H4 (cell line): ENCODE data around the gene DSCAM. TPM values are rescaled to one million over a fixed set of nuclear protein-coding genes. Genes with fewer than 3 reads are reported as not detected.
A peak's percentile ranks its signal among the peaks of the same experiment; 100 is the strongest.

Experiments used
- DNase-seq: peaks from one replicate; pipeline ENCODE4 v3.0.0-alpha.2; 2015; ENCODE audit warnings: low spot score
- total RNA-seq: library from RNA; depleted of rRNA; stranded (reverse); fragments of >200 nt; shearing (Covaris generic); gene quantifications from 2 replicates; pipeline ENCODE4 v1.2.3, GENCODE V29; 2014

DSCAM gene
- total RNA-seq, 1 experiment from 2014 or later = 0.02 TPM

DNA sequence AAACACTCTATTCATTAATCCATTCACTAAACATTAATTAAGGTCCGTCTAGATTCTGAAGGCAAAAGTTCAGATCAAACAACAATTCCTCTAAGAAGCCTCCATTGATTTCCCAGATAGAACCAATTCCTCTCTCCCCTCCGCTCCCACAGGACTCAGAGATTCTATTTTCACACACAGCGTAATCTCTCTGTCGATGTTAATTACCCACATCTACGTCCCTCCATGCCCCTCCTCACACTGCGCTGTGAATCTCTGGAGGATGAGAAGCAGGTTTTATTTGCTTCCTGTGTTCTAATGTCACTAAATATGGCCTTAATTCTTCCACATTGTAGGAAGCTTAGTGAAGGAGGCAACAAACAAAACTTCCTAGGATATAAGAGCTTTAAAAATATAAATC, 306.7 kb downstream of the DSCAM start:
- DNase-seq = no peak

DNA sequence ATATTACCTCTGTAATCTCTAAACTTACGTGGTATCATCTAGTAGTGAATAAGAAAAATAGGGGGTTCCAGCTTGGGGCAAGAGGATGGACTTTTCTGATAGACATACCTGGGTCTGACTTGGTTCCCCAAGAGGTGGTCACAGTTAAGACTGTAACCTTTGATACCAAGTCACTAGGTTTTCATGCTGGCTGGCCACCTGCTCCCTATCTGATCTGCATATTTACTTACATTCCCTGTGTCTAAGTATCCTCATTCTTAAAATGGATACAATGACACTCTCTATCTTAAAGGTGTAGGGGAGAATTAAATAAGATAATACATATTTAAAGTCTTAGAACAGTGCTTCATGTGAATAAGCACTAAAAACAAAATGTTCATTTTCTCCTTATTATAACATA, 312.1 kb downstream of the DSCAM start:
- DNase-seq = no peak

DNA sequence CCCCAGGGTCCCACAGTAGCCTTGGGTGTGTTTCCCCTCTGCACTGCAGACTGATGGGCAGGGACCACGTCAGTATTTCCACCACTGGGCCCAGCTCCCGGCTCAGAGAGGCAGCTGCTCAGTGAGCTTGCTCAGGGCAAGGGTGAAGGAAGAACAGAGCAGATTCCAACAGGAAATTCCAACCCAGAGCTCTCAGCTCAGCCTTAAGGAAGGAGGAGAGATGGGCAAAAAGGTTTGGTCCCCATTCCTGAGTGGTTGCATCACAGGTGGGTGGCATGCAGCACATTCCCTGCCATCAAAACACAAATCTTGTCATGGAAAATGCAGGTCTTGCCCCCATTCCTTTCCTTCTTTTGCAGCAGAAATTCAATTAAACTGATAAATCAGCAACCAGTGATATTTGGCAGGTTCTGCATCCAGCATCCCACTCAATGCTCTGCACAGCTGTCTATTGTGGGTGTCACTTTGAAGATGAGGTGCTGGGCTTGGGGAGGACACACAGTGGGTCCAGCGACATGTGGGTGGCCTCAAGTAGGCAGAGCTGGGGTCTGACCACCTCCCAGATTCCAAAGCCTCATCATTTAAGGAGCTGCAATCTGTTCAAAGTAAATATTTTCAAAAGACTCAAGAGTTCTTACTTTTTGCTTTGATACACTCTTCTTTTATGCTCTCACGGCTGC, 315.4 kb downstream of the DSCAM start:
- DNase-seq = no peak

DNA sequence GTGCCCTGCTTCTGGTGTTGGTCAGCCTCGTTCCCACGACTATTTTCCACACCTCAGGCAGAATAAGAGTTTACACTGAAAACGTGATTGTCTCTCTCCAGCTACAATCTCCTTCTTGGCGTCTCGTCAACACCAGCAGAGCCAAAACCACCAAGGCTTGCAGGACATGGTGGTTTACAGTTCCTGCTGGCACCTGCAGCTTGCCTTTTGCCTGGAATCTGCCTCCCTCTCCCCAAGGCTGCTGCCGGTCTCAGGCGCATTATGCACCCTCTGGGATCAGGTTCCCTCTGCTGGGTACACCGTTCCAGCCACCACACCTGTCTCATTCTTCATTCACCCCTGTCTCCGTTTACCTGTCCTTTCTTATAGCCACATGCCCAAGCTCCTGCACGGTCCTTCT, 315.9 kb downstream of the DSCAM start:
- DNase-seq = no peak

DNA sequence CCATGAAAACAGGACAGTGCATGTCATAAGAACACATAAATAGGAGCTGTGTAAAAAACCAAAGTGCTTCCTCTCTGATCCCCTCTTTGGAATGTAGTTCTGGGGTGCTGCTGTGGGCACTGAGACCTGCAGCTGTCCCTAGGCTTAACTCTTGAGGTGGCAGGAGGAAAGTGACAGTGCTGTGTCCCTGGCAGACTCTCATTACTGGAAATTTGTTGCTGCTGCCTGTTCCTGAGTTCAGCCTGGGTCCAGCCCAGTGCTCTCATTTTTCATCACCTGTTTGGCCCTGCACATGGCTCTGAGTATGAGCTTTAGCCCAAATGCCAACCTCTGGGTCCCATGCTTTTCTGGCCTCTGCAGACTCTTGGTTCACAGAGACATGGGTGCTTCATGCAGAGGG, 329.3 kb downstream of the DSCAM start:
- DNase-seq = no peak

DNA sequence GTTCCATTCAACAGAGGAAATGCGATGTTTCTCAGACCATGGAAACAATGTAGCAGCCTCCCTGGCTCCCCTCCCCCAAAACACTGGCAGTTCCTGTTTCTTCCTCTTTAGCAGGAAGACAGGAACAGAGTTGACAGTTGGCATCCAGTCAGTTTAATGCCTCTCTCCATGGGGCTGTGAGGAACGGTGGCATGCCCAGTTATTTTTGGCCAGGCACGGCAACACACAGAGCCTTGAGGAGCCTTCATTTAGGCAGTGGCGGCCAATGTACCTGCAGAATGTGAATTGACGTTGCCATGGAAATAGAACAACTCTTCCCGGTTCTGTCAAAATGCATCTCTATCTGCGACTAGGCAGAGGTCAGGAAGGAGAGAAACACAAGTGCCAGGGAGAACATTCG, 330.6 kb downstream of the DSCAM start:
- no peak for DNase-seq

DNA sequence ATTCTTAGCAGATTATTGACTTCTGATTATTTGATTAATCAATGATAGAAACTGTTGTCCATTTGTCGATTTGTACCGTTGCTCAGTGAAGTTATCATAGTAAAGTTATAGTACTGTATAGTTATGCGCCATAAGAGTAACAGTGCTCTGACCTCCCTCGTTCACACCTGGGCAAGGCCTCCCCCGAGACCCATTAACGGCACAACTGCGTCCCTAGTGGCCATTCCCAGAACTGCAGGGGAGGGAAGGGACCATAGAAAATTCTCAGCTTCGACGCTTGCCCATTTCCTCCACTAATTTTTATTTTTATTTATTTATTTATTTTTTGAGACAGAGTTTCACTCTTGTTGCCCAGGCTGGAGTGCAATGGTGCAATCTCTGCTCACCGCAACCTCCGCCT, 334.4 kb downstream of the DSCAM start:
- no peak for DNase-seq

DNA sequence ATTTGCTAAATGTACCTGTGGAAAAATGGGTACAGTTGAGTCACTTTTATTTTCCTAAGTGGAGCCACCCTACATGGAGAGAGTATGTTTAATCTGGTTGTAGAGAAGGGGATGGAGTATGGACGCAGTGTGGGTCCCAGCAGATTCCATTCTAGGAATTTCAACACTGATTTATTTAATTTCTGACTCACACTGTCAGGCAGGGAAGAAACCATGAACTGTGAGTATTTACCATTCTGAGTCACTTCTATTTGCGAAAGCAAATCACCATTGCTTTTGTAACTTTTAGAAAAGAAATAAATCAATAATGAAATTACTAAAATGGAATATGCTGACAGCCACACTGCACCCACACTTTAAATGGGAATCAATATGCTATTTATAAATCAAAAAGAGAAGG, 339.0 kb downstream of the DSCAM start:
- peak; percentile 11 for DNase-seq

DNA sequence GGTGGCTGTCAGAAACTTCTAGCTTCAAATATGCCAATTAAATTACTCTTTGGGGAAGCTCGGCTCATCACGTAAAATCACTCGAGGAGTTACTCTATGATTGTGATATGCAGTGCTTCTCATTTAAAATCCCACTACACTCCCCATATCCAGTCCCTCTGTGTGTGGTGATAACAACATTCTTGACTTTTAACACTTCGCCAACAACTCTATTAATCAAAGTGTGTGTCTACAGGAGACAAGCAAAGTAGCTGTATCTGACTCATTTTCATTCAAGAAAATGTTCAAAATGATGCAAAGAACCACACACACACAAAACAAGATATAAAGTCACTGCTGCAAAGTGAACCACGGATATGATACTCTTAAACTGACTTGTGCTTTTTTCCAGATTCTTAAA, 341.3 kb downstream of the DSCAM start:
- no peak for DNase-seq

DNA sequence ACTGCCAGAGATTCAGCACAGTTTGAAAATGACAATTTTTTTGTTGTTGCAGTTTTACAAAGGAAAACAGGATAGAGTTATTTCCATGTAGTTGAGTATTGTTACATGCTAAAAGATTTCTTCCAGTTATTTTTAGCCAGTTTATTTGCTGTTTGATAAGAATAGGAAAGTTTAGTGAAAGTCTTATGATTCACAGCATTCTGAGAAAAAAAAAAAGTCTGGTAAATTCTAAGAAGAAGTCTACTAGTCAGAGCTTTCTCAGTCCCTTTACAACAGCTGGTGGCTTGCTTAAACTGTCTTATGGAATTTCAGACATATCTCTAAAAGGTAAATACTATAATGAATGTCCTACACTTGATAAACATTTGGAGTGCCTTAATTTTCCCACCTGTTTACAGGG, 341.7 kb downstream of the DSCAM start:
- DNase-seq = no peak

DNA sequence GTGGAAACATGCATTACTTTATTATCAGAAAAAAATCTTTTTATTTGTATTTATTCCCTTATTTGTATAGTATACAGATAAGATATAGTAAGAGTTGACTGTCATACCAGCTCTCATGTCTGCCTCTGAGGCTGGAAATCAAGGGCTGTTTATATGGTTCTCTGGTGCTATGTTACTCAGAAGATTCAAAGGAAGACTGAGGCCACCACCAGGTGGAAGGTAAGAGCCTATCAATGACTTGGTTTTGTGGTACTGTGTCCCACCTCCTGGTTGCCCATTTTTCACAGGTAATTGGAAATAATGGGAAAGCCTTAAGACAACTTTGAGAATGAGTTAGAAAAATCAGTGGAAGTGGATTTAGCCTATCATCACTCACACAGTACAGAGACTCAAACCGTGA, 342.1 kb downstream of the DSCAM start:
- DNase-seq = no peak

DNA sequence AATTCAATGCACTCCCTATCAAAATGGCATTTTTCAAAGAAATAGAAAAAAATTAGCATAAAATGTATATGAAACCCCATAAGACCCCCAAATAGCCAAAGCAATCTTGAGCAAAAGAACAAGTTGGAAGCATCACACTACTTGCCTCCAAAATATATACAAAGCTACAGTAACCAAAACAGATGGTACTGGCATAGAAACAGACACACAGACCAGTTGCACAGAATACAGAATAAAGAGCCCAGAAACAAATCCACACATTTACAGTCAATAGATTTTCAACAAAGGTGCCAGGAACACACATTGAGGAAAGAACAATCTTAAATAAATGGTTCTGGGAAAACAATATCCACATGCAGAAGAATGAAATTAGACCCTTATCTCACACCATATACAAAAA, 350.8 kb downstream of the DSCAM start:
- no peak for DNase-seq

DNA sequence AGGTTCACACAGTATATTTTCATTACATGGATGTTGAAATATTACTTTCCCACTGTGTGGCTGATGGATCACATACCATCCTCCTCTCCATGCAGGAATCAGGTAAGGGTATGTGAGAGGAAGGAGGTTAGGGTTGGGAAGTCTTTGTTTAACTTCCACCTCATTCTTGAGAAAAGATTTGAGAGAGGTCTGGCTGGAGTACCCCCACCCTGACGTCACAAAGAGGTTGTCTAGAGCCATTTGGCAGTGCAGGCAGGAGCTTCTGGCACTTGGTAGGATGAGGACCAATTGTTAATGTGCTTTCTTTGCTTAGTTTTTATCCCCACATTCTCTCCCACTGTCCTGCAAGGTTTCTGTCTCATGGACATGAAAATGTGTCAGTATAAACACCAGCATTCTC, 356.6 kb downstream of the DSCAM start:
- no peak for DNase-seq

DNA sequence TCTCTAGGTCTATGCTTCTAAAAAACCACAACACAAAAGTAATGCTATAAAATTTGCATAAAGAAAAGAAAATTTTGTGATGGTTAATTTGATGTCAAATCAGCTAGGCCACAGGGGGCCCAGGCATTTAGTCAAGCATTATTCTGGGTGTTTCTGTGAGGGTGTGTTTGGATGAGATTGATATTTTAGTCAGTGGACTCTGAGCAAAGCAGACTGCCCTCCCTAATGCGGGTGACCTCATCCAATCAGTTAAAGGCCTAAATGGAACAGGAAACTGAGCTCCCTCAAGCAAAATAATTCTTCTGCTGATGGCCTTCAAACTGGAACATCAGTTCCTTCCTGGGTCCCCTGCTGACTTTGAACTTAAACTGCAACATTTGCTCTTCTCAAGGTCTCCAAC, 358.0 kb downstream of the DSCAM start:
- no peak for DNase-seq

DNA sequence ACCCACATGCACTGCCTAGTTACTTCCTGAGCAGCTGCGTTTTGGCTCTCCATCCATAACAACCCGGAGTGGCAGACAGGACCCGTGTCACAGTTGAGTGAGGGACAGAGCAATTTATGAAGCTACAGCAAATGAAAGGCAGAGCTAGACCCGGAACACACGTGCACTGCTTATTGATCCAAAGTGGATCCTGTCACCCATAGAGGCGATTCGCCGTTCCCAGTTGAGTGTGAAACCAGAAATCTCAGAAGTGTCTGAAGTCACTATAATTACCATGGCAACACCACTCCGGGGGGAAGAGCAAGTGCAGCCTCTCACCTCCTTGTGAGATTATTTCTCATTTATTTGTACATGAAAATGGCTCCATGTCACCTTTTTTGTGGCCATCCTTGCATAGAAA, 365.2 kb downstream of the DSCAM start:
- DNase-seq = no peak

DNA sequence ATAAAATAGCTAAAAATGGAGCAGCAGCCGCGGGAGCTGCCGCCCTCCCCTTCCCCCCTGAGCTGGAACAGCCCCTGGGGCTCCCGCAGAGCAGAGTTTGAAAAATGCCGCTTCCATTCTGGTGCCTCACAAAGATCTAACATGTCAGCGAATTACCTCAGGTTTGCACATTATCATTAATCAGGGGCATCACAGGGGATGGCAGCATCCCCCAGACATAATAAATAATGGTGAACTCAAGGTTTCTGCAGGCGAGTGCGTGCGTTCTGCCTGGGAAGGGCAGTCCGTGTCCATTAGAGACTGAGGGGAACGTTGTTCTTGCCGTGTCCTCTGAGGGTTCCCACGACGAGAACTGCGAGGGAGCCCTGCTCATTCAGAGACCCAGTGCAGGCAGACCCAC, 372.4 kb downstream of the DSCAM start:
- no peak for DNase-seq

DNA sequence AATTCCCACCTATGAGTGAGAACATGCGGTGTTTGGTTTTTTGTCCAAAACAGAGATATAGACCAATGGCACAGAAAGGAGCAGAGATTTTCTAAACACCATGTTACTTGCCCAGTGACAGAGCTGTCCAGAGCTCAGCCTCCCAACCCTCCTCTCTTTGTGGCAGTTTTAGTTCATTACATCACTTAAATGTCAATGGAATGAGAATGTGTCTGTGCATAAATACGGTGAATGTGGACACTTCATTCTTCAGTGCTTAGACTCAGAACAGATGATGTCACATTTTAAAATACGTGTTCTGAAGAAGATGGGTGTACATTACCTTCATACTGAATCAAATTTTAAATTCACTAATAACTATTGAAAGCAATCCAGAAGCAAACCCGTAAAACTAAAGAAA, 374.9 kb downstream of the DSCAM start:
- DNase-seq = no peak

DNA sequence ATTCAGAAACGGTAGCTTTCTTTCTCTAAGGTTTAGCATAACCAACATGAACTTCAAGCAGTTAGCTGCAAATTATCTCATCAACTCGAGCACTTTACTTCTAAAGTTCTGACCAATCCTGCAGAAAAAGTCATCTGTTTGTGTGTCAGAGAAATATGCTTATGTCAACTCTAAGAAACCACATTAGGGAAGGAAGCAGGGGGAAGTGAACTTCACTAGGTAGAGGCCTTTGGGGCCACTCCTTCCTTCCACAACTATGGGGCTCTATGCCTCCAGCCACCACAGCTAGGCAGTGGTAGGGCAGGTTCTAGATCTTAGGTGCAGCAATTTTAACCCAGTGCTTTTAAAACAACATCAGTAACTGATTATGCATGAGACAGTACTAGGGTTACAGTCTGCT, 375.9 kb downstream of the DSCAM start:
- no peak for DNase-seq

DNA sequence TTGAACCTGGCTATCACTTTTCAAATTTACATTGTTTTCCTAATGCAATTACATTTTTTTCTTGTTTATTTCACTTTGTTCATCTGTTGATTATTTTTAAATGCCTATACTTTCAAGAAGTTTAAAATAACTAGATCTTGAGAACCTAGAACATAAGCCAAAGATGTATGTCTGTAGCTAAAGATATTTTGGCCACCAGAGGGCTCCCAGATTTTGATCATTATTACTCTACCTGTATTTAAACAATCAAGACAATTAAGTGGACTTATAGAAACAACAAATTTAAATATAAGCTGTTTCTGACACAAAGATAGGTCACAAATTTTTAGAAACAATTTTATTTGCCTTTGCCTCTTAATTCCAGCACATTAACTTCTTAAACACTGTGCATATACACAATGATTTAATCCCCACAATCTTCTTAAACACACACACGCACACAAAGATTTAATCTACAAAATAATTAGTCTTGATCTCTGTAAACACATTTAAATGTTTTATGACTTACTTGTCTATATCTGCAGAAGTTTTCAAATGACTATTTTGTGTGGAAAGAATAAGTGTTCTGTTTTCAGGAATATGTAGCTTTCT, 380.0 kb downstream of the DSCAM start:
- DNase-seq = no peak

DNA sequence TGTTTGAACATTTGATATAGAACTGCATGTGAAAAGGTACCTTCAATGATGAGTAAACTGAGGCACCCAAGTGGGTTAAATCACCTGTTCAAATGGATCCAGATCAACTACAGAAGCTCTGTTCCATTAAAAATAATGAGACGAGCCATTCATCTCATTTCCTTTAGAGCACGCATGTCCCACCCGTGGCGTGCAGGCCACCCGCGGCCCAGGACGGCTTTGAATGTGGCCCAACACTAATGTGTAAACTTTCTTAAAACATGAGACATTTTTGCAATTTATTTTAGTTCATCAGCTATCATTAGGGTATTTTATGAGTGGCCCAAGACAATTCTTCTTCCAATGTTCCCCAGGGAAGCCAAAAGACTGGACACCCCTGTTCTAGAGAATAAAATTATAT, 381.6 kb downstream of the DSCAM start:
- DNase-seq = no peak

DNA sequence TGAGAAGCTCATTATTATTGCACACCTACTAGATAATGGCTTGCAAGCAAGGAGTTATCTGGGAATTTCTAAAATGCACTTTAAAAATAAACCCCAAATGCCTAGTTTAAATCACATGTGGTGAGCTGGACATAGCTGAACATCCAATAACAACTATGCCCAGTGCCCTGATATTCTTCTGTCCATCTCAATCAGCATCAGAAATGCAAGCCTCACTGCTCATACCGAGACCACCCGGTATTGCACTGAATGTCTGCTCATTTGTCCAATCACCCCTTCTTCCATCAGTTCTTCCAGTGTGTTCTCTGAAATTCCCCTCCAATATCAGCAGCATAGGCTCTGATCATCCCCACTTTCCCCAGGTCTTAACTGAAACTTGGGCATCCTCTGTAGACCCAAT, 383.8 kb downstream of the DSCAM start:
- DNase-seq = no peak

DNA sequence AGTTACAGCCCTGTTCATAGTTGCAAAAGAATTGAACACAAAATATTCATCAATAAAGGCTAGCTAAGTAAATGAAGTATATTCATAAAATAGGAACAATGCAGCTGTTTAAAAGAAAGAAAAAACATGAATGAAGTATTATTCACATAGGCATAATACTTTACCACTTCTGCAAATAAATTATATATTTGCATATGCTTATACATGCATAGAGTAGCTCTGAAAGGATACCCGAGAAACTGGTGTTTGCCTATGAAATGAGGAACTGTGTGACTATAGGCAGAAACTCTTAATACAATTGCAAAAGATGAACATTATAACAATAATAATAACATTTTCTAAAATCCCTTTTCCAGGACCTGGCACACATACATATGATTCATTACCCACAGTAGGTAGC, 385.9 kb downstream of the DSCAM start:
- no peak for DNase-seq

DNA sequence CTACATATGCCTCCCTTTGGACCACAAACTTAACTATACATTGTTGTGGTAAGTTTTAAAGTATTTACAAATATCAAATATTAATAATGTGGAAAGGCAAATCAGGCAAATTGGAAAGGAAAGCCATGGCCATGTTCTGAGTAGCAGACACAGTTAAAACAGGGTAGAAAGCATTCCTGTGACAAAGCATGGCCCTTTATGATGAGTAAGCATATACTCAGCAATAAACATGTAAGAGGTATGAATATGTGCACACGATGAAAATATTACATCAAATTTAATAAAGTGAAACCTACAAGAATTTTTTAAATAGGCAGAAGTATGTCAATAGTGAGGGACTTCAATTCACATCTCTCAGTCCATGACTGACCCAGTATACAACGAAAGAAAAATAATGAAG, 389.2 kb downstream of the DSCAM start:
- no peak for DNase-seq

DNA sequence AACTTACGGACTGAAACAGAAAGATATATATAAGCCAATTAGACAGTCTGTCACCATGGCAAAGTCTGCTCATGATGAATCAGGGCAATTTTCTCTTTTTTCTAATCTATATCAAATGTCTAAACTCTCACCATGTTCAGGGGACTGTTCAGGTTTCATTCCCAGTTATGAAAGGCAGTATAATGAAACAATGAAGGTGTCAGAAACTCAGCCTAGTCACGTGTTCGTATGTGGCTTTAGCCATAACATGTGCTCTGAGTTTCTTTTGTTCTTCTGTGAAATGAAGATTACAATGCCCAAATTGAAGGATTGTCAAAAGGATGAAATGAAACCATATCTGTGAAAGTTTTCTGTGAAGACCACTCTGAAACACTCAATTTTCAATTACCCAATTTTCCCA, 392.9 kb downstream of the DSCAM start:
- no peak for DNase-seq
